Heart right ventricle (tissue), 16 donors: ENCODE results near the gene TADA1. TPM values are rescaled to one million over a fixed set of nuclear protein-coding genes. Genes with fewer than 3 reads are reported as not detected.

Experiments used
- ATAC-seq, 8 donors: fragments of 200-7000 bp; cut with Tn5 transposase; one replicate each; pipeline ENCODE4 v1.9.1; 2020; ENCODE audit warnings: mild to moderate bottlenecking in 8 of 8, moderate library complexity in 8 of 8, moderate number of reproducible peaks in 1 of 8
- DNase-seq, 2 donors: peaks; one replicate each; pipeline ENCODE4 v3.0.0-alpha.2; 2020
- H3K27ac ChIP-seq, 10 donors: fragments of 200-600 bp; sonication (generic) in 2 of 10; one replicate each; pipeline versions ENCODE4 v1.5.0 to v1.8.0; 2020 to 2022; ENCODE audit warnings: mild to moderate bottlenecking in 3 of 10
- H3K27me3 ChIP-seq, 7 donors: fragments of 200-600 bp; one replicate each; pipeline ENCODE4 v1.8.0; 2021 to 2022; ENCODE audit warnings: mild to moderate bottlenecking in 2 of 7
- H3K36me3 ChIP-seq, 9 donors: fragments of 200-600 bp; sonication (generic) in 1 of 9; one replicate each; pipeline versions ENCODE4 v1.5.0 to v1.8.0; 2020 to 2022; ENCODE audit warnings: mild to moderate bottlenecking in 2 of 9
- H3K4me1 ChIP-seq, 9 donors: fragments of 200-600 bp; sonication (generic) in 1 of 9; one replicate each; pipeline versions ENCODE4 v1.5.0 to v1.8.0; 2020 to 2022; ENCODE audit warnings: mild to moderate bottlenecking in 4 of 9
- H3K4me3 ChIP-seq, 10 donors: fragments of 200-600 bp; sonication (generic) in 2 of 10; one replicate each; pipeline versions ENCODE4 v1.5.0 to v1.8.0; 2020 to 2022; ENCODE audit warnings: mild to moderate bottlenecking in 7 of 10, moderate library complexity in 2 of 10
- H3K9me3 ChIP-seq, 11 donors: fragments of 200-600 bp in 10 of 11; sonication (generic) in 2 of 11; one replicate each; pipeline versions ENCODE4 v1.5.0 to v1.8.0; 2013 to 2022; ENCODE audit warnings: mild to moderate bottlenecking in 2 of 11, control low read depth in 1 of 11, moderate library complexity in 1 of 11
- WGBS, 2 donors: extraction: QIAGEN DNeasy Blood & Tissue Kit; methylation state at CpG; one replicate each; pipeline ENCODE4 v1.1.7; 2013; ENCODE audit warnings: inconsistent platforms in 1 of 2; 5-methylcytosine and 5-hydroxymethylcytosine counted together
- intact Hi-C, 10 donors: fragments of 100-400 bp; cut with DNase I; formaldehyde crosslinking; loops; one replicate each; pipeline versions ENCODE4 v1.11.1 to v1.14.2; 2022
- polyA plus RNA-seq, 2 donors: library from polyadenylated mRNA; stranded (reverse); fragments of 200-250 nt; gene quantifications; one replicate each; pipeline ENCODE4 v1.2.3, GENCODE V29; 2013
- total RNA-seq, 10 donors: library from RNA; stranded (reverse); fragmentation: NEBNext Ultra II Directional in 3 of 10; extraction: Animal tissue kit (Norgen Biotek cat#: 25700) in 3 of 10; gene quantifications; one replicate each; pipeline versions ENCODE4 v1.2.1 to v1.2.4, GENCODE V29; 2021 to 2023
- TF ChIP-seq, protein P1 (sequence below), 9 donors: fragments of 200-600 bp; sonication (generic) in 2 of 9; IDR thresholded peaks; one replicate each; pipeline versions ENCODE4 v1.5.0 to v1.8.0; 2021 to 2022; ENCODE audit warnings: antibody characterized with exemption in 9 of 9, mild to moderate bottlenecking in 5 of 9, moderate library complexity in 1 of 9
- donor health status: Arrhythmogenic right ventricular cardiomyopathy.
- donor health status: ischemic (EF 13 %, LVEDD 7.1; RV severe dilation, severe dysfunction).
- donor health status: healthy with polysubstance abuse.
- donor health status: DM: no; HTN: yes; CAD: no.
- donor health status: DM: no; HTN: no; CAD: no.
- donor health status: ischemic (EF 25% LVEDD 6.9; RV normal size, moderate dysfunction).
- donor health status: ischemic (EF 25% LVEDD 5.7; RV mildly dilated, moderate dysfunction).
- donor health status: healthy.
- donor health status: DM: yes; HTN: yes; CAD: no.
- donor health status: Ischemic cardiomyopathy.
- donor health status: ischemic (EF 35%, LVEDD 5.7; RV mildly dilated, moderate dysfunction).
- donor health status: nonischemic (EF 11% LVEDD 7.7; RV severe dilation, severe dysfunction).
- donor health status: DM: yes; HTN: yes; CAD: no.
- donor health status: PGD.
- donor health status: ischemic (EF 29% LVEDD 5.4; RV normal size, mild dysfunction).
- donor health status: nonischemic (EF 23%, LVEDD 6.1; RV moderate dilation, normal function).

TADA1 gene
- total and polyA plus RNA-seq, 12 donors = 6.0 to 12.8 (median 8.9) TPM

GRCh38 chr1:166876540-166876838 is 425 bp upstream of the TADA1 start:
- no peaks in the 10 kb centered on the region for H3K9me3 ChIP-seq
- no peaks in the 10 kb centered on the region for H3K27me3 ChIP-seq
- peak overlapping the region in 3 of 10 donors; percentile 56 to 93 (median 57) for H3K27ac ChIP-seq
- peaks cover 0 to 38% (median 26%) of the 10 kb centered on the region in 9 donors for H3K4me1 ChIP-seq
- intact Hi-C loops = loop anchor here in 5 of 10 donors (1.0 to 5.0 kb wide), 4 partner anchors 34 to 38 kb away; partner anchors contain the start of gene POGK (in 2 of the 5)
- no peaks in the 10 kb centered on the region for H3K36me3 ChIP-seq
- TF ChIP-seq, protein P1, sequence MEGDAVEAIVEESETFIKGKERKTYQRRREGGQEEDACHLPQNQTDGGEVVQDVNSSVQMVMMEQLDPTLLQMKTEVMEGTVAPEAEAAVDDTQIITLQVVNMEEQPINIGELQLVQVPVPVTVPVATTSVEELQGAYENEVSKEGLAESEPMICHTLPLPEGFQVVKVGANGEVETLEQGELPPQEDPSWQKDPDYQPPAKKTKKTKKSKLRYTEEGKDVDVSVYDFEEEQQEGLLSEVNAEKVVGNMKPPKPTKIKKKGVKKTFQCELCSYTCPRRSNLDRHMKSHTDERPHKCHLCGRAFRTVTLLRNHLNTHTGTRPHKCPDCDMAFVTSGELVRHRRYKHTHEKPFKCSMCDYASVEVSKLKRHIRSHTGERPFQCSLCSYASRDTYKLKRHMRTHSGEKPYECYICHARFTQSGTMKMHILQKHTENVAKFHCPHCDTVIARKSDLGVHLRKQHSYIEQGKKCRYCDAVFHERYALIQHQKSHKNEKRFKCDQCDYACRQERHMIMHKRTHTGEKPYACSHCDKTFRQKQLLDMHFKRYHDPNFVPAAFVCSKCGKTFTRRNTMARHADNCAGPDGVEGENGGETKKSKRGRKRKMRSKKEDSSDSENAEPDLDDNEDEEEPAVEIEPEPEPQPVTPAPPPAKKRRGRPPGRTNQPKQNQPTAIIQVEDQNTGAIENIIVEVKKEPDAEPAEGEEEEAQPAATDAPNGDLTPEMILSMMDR (IDR thresholded peaks at IDR 0.05) = peak in 2 of 9 donors; percentile 22 to 27
- DNase-seq = no peak
- ATAC-seq = no peak
- peak overlapping the region in 9 of 10 donors; percentile 8 to 96 (median 86) for H3K4me3 ChIP-seq
- WGBS, 2 donors = 2 to 3% methylated on average over 7 of the region's 7 CpGs

DNA sequence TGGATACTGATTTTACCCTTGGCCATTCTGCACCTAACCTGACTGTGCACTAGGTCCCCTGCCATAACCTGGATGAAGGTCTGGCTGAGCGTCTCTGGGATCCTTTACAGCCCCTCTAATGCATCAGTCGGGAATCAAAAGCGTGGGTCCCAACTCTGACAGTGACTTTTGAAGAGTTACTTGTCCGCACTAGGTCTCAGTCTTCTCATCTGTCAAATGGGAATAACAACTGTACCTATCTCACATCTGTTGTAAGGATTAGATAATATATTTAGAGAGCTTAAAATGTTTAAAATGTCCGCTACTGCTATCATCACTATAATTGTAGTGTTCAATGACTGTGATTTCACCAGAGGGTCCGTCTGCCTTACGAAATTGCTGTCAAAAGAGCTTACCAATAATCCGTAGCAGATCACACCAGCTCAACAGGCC is 746 bp downstream of the TADA1 start:
- intact Hi-C loops = loop anchor here in 1 of 10 donors (5.0 kb wide), 1 partner anchor 33 kb away; no protein-coding TSS in a partner anchor

DNA sequence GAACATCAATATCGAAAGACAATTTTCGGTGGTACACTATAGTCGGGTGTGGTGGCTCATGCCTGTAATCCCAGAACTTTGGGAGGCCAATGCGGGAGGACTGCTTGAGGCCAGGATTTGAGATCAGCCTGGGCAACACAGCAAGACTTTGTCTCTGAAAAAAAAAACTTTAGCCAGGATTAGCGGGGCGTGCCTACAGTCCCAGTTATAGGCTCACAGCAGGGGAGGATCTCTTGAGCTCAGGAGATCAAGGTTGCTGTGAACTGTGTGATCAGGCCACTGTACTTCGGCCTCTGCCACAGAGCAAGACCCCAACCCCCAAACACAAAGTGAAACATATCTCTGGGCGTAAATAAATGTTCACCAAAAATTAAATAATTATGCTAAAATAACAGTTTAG is 1.6 kb downstream of the TADA1 start:
- H3K36me3 ChIP-seq = peaks cover 0 to 7% (median 0%) of the 10 kb centered on the region in 9 donors
- ATAC-seq (no peak), DNase-seq (no peak)
- intact Hi-C loops = no loop called here
- no peak overlapping the region for H3K27ac ChIP-seq
- H3K27me3 ChIP-seq = no peaks in the 10 kb centered on the region
- H3K4me1 ChIP-seq = peaks cover 2 to 54% (median 33%) of the 10 kb centered on the region in 9 donors
- no peaks in the 10 kb centered on the region for H3K9me3 ChIP-seq
- TF ChIP-seq, protein P1 (IDR thresholded peaks at IDR 0.05) = no peak
- 90 to 96% methylated on average over 8 of the region's 8 CpGs for WGBS, 2 donors
- H3K4me3 ChIP-seq = no peak overlapping the region

More for the DNA sequence above, 746 bp downstream of the TADA1 start:
- 34 to 41% methylated on average over 8 of the region's 8 CpGs for WGBS, 2 donors
- ATAC-seq (no peak), DNase-seq (no peak)
- Histone ChIP-seq H3K4me1 (peaks cover 2 to 46% (median 30%) of the 10 kb centered on the region in 9 donors), H3K27ac (peak overlapping the region; percentile 90 to 96 (median 92)), H3K4me3 (peak overlapping the region; percentile 65 to 96 (median 85)), H3K27me3 (no peaks in the 10 kb centered on the region), H3K9me3 (no peaks in the 10 kb centered on the region), H3K36me3 (no peaks in the 10 kb centered on the region)
- TF ChIP-seq, protein P1 (IDR thresholded peaks at IDR 0.05) = no peak

DNA sequence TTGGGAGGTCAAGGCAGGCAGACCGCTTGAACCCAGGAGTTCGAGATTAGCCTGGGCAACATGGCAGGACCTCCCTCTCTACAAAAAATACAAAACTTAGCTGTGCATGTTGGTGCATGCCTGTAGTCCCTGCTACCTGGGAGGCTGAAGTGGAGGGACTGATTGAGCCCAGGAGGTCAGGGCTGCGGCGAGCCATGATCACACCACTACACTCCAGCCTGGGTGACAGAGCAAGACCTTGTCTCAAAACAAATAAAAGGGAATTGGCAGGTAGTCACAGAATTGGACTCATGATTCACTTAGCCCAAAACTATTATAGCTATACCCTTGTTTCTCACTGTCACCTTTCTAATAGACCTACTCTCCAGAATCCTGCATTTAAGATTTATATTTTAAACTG is 5.5 kb downstream of the TADA1 start:
- ATAC-seq = peak in 1 of 8 donors; percentile 13
- peaks cover 2 to 53% (median 26%) of the 10 kb centered on the region in 9 donors for H3K4me1 ChIP-seq
- peaks cover 0 to 43% (median 8%) of the 10 kb centered on the region in 9 donors for H3K36me3 ChIP-seq
- no peaks in the 10 kb centered on the region for H3K27me3 ChIP-seq
- WGBS, 2 donors = 92 to 96% methylated on average over 4 of the region's 4 CpGs
- TF ChIP-seq, protein P1 (IDR thresholded peaks at IDR 0.05) = no peak
- H3K9me3 ChIP-seq = no peaks in the 10 kb centered on the region
- H3K27ac ChIP-seq = no peak overlapping the region
- no peak overlapping the region for H3K4me3 ChIP-seq
- no peak for DNase-seq
- intact Hi-C loops = no loop called here
